ENCODE data around the gene KLB.
"Not testable (repeated sequence)": the region's sequence is repeated elsewhere in the genome, so short reads cannot be mapped to it uniquely, and the experiment has no call there.

Gene KLB

DNA sequence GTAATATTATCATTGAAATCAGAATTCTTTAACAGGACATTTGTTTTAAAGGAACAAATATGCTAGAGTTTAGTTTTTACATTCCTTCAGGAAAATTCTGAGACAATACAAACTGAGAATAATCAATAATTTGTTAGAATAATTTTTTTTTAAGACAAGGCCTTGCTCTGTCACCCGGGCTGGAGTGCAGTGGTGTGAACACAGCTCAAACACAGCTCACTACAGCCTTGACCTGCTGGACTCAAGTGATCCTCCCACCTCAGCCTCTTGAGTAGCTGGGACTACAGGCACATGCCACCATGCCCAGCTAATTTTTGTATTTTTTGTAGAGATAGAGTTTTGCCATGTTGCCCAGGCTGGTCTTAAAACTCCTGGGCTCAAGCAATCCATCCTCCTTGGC lies 18.6 kb downstream of the KLB start:
- in situ Hi-C loops (cut with MboI; ENCODE audit: low sequenced_read_pairs) = not testable (repeated sequence)

GRCh38 chr4:39426728-39427127 lies 20.0 kb downstream of the KLB start:
- in situ Hi-C loops (cut with MboI; ENCODE audit: low sequenced_read_pairs) = no loop called here

GRCh38 chr4:39427520-39428114 lies 20.9 kb downstream of the KLB start:
- in situ Hi-C loops (cut with MboI; ENCODE audit: low sequenced_read_pairs) = no loop called here

DNA sequence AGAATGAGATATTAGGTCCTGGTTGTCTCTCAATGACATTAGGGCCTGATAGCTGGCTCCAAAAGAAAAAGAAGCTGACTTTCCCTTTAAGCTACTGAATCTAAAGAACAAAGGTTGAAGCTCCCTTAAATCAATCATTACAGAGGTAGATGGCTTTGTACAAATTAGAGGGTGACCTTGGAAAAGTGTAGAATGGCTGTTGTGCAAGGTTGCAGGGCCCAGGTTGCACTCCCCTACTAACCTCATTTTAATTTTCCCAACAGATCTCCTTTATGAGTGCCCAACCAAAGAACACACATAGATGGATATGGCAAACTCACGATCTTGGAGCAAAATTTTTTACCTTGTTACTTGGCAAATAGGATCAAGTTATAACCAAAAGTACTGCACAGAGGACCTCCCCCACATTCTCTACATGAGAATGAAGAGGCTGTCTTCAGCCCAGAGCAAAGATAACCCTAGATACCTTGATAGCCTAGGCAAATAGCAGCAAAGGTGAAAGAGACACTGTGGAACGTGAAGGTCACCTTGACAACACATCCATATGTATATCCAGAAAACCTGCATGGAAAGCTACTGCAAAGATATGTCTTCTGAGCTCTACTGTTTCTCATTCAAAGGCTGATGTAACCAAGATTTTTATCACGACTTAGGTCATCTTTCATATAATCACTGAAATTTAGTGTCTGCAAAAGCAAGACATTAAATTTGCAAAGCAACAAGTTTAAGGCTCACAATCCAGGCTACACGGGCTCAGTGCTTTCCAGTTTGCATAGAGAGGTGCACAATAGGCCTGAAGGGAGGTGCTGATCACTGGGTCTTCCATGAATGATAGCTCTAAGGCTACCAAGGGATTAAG lies 23.0 kb downstream of the KLB start:
- in situ Hi-C loops (cut with MboI; ENCODE audit: low sequenced_read_pairs) = no loop called here

DNA sequence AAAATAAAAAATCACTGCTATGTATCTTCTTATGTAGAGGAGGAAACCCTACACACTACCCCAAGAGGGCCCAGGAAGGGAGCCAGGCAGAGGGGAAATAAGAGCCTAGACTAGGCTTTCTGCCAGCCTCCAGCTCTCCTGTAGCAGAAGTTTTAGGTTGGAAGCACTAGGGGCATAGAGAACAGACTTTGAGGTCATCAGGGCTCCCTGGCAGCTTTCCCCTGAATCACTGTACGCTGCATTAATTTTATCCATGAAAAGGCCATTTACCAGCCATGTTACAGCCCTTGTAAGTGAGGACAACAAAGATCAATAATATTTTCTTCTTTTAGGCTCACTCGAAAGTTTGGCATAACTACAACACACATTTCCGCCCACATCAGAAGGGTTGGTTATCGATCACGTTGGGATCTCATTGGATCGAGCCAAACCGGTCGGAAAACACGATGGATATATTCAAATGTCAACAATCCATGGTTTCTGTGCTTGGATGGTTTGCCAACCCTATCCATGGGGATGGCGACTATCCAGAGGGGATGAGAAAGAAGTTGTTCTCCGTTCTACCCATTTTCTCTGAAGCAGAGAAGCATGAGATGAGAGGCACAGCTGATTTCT lies 27.3 kb downstream of the KLB start:
- in situ Hi-C loops (cut with MboI; ENCODE audit: low sequenced_read_pairs) = no loop called here

DNA sequence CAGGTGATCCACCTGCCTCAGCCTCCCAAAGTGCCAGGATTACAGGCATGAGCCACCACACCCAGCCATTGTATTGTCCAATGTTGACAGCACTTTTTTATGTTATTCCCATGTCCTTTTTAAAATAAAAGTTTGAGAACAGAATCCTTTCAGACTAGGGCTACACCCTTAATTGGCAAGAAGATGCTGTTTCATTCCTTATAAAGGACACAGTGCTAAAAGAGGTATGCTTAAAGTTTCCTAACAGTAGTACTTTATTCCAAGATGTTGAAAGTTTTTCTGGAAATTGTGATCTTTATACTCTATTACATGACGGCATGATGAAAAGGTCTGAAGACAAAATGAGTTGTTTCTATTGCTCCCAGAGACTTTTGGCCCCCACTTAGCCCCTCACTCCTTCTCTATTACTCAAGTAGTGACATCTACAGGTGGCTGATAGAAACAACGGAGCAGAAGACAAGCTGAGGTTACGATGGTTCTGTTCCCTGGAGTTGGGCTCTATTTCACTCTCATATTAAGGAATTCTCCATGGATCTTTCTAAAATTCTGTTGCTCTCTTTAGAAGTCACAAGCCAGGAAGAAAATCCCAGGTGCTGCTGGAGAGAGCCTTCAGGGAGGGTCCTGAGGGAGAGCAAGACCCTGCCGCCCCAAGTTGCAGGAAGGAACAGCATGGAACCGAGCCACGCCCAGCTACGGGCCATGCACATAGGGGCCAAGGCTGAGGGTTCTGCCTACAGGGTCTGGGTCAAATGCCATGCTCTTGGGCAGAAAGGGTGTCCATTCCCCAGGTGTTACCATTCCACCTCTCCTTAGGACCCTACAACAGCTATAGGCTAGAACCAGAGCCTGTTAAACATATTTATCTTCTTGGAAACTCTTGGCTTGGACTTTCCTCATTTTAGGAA lies 29.2 kb downstream of the KLB start:
- in situ Hi-C loops (cut with MboI; ENCODE audit: low sequenced_read_pairs) = no loop called here

GRCh38 chr4:39441593-39441992 lies 34.9 kb downstream of the KLB start:
- in situ Hi-C loops (cut with MboI; ENCODE audit: low sequenced_read_pairs) = no loop called here

DNA sequence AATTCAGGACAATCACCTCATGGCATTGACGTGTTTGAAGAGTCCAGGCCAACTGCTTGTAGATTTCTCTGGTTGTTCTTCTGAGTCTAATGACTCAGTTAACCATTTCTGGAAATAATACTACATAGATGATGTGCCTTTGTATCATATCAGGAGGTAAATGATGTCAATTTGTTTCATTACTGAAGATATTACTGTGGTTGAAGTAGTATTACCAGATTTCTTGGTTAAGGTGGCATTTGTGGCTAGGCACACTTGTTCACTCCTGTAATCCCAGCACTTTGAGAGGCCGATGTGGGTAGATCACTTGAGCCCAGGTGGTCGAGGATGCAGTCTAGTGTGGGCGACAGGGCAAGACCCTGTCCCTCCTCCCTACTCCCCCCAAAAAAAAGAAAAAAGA lies 36.3 kb downstream of the KLB start:
- in situ Hi-C loops (cut with MboI; ENCODE audit: low sequenced_read_pairs) = no loop called here

- in situ Hi-C loops (cut with MboI; ENCODE audit: low sequenced_read_pairs) = no loop called here
These were observed 39.7 kb downstream of the KLB start for GRCh38 chr4:39446483-39446841.

GRCh38 chr4:39446842-39447573 lies 40.3 kb downstream of the KLB start:
- in situ Hi-C loops (cut with MboI; ENCODE audit: low sequenced_read_pairs) = no loop called here

GRCh38 chr4:39450618-39451017 lies 43.9 kb downstream of the KLB start:
- in situ Hi-C loops (cut with MboI; ENCODE audit: low sequenced_read_pairs) = no loop called here

DNA sequence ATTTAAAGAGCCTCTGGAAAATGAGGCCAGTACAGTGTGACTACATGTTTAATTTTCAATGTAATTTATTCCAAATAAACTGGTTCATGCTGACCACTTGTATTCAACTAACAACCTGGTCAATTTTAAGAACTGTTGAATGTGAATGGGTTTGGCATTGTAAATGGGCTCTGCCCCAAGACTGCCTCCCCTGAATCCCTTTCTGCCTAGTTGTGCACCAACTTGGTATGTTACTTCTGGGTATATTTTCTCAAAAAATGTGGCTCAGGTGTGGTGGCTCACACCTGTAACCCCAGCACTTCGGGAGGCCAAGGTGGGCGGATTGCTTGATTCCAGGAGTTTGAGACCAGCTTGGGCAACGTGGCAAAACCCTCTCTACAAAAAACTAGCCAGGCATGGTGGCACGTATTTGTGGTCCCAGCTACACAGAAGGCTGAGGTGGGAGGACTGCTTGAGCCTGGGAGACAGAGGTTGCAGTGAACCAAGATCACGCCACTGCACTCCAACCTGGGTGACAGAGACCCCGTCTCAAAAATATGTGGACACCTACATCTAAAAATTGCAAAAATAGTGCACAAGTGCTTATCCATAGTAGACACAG lies 44.8 kb downstream of the KLB start:
- in situ Hi-C loops (cut with MboI; ENCODE audit: low sequenced_read_pairs) = no loop called here

GRCh38 chr4:39452153-39452859 lies 45.6 kb downstream of the KLB start:
- in situ Hi-C loops (cut with MboI; ENCODE audit: low sequenced_read_pairs) = no loop called here

DNA sequence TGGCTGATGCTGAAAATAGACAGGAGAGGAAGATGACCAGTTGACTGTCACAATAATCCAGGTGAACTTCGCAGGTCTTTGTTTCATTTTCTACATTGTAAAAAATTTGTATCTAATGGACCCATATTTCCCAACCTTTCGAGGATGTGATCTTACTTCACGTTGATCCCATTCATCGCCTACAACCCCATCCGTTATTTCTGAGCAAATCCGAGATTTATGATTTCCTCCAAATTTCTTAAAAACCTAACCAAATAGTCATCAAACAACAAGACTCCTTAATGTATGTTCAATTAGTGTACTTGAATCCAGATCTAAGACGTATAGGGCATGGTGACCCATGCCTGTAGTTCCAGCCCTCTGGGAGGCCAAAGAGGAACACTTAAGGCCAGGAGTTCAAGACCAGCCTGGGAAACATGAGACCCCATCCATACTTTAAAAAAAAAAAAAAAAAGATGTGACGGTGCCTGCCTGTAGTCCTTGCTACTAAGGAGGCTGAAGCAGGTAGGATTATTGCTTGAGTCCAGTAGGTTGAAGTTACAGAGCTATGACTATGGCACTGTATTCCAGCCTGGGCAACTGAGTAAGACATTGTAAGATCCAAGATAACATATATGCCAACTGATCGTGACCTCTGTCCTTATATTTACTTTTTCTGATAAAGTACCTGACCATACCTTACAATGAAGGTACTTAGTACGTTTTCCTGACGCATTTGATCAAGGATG lies 46.3 kb downstream of the KLB start:
- in situ Hi-C loops (cut with MboI; ENCODE audit: low sequenced_read_pairs) = no loop called here

DNA sequence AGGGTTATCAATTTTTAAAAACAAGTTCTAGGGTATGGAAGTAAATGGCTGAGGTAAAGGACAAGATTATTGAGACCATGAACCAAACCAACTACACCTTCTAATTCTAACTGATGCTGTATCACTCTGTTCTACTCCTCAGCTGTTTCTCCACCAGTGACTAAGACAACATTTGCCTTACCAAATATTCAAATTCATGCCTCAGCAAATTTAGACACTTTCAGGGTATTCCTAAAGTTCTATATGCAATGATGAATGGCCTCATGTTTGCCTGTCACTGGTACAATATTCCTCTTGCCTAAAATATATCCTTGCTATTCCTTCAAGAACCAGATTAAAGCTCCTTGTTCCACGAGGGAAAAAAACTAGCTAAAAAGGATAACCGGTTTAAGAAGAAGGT lies 47.0 kb downstream of the KLB start:
- in situ Hi-C loops (cut with MboI; ENCODE audit: low sequenced_read_pairs) = no loop called here

- in situ Hi-C loops (cut with MboI; ENCODE audit: low sequenced_read_pairs) = no loop called here
These were observed 48.8 kb downstream of the KLB start for GRCh38 chr4:39455486-39455885.

DNA sequence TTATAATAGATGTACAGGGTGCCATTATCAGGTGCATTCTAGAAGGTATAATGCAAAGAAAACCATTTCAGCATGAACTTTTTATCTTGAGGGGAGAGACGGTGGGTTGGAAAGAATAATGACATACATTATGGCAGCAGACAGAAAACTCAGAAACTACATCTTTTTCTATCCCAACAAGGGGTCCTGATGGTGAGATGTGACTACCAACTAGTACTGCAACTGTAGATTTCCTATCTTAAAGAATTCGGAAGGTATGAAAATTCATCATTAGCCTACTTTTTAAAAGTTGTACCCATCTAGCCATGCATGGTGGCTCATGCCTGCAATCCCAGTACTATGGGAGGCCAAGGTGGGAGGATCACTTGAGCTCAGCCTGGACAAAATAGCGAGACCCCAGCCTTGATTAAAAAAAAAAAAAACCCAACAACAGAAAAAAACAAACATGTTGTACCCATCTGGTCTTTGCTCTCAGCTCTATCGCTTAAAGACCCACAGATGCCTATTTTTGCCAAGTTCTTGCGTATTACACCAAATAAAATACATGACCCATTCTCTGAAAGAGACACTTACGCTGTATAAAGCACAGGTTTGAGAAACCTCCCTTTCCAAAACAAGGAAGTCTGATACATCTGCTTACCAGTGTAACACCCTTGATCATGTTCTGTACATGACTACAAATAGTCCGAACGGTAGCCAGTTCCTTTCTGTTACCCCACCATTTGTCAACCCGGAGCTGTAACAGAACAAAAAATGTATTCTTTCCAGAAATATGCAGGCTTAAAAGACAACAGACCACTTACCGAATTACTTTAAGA lies 50.4 kb downstream of the KLB start:
- in situ Hi-C loops (cut with MboI; ENCODE audit: low sequenced_read_pairs) = no loop called here

- in situ Hi-C loops (cut with MboI; ENCODE audit: low sequenced_read_pairs) = not testable (repeated sequence)
These were observed 51.4 kb downstream of the KLB start for GRCh38 chr4:39458161-39458504.
